ENCODE data around the gene CERCAM. TPM values are rescaled to one million over a fixed set of nuclear protein-coding genes. Genes with fewer than 3 reads are reported as not detected.

CERCAM gene, protein sequence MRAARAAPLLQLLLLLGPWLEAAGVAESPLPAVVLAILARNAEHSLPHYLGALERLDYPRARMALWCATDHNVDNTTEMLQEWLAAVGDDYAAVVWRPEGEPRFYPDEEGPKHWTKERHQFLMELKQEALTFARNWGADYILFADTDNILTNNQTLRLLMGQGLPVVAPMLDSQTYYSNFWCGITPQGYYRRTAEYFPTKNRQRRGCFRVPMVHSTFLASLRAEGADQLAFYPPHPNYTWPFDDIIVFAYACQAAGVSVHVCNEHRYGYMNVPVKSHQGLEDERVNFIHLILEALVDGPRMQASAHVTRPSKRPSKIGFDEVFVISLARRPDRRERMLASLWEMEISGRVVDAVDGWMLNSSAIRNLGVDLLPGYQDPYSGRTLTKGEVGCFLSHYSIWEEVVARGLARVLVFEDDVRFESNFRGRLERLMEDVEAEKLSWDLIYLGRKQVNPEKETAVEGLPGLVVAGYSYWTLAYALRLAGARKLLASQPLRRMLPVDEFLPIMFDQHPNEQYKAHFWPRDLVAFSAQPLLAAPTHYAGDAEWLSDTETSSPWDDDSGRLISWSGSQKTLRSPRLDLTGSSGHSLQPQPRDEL
- polyA plus RNA-seq (2013, experiment 1 of 2) = 34.4 TPM
- polyA plus RNA-seq (2013, experiment 2 of 2) = 27.4 TPM

DNA sequence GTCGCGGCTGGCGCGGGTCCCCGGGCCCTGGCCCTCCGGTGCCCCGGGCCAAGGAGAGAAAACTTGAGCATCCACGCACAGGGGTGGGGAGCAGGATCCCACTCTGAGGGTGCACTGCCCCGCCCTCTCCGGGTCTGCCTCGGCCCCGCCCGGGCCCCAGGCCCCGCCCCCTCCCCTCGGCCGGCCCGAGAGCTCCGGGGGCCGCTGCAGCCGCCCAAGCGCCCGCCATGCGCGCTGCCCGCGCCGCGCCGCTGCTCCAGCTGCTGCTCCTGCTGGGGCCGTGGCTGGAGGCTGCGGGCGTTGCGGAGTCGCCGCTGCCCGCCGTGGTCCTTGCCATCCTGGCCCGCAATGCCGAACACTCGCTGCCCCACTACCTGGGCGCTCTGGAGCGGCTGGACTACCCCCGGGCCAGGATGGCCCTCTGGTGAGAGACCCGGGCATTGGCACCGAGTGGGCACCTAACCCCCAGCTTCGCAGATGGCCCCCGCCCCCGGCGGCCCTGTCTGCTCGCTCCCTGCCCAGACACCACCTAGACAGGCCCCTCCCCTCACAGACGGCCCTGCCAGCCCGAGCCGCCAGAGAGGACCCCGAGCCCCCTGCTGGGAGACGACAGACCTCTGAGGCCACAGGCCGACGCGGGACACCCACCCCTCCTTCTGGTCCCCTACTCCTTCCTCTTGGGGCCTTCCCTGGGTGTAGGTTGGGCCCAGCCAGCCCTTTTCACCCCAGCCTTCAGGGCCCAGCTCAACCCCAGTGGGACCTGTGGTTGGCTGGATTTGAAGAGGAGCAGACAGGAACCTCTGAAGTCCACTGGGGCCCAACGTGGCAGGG is at the start of gene CERCAM:
CERCAM (plus strand) TSS at position 207 of the 831 bp plus-strand sequence; CDS start at position 228, 21 bp downstream.
- Histone ChIP-seq H3K36me3 (ENCODE audit: control insufficient read depth, insufficient read depth, low read length) (peaks cover 7% of the 10 kb centered on the region), H3K9me3 (ENCODE audit: control insufficient read depth, low read length) (no peaks in the 10 kb centered on the region), H3K4me1 (ENCODE audit: control insufficient read depth, insufficient read depth, low read length, poor library complexity, severe bottlenecking) (peaks cover 10% of the 10 kb centered on the region), H3K4me3 (ENCODE audit: extremely low read depth, insufficient read depth, low read length, poor library complexity, severe bottlenecking) (peak within 1 kb of the TSS; percentile 83), H3K27ac (ENCODE audit: low read depth, low read length, severe bottlenecking) (no peak within 1 kb of the TSS)
- WGBS, 2 experiments (ENCODE audit: insufficient coverage in 2 of 2) = 0 to 1% methylated on average over 18 to 37 of the region's 59 CpGs

DNA sequence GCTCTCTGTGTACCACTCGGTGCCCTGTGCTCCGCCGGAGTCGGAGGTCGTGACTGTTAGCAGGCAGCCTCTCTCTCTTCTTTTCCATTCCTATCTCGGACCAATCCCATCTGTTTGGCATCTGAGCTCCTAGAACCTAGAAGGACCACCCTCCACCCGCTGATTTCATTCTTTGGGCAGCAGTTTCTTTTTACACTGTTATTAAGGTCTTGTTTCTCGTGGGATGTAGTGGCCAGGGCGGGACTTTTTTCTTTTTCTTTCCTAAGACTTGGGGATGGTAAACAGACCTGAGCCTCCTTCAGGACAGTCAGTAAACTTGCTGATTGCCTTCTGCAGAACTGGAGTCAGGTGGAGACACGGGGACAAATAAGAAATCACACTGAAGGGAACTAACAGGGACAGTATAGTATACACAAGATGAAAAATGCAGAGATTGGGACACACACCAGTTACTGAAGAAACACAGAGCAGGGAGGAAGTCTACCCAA is 49.0 kb upstream of the CERCAM start:
- no peaks in the 10 kb centered on the region for H3K9me3 ChIP-seq (ENCODE audit: control insufficient read depth, low read length)
- H3K36me3 ChIP-seq (ENCODE audit: control insufficient read depth, insufficient read depth, low read length) = peaks cover 20% of the 10 kb centered on the region
- peak overlapping the region; percentile 89 for H3K4me3 ChIP-seq (ENCODE audit: extremely low read depth, insufficient read depth, low read length, poor library complexity, severe bottlenecking)
- H3K4me1 ChIP-seq (ENCODE audit: control insufficient read depth, insufficient read depth, low read length, poor library complexity, severe bottlenecking) = peaks cover 13% of the 10 kb centered on the region
- peak overlapping the region; percentile 84 for H3K27ac ChIP-seq (ENCODE audit: low read depth, low read length, severe bottlenecking)
- 0% methylated on average over 6 to 9 of the region's 10 CpGs for WGBS, 2 experiments (ENCODE audit: insufficient coverage in 2 of 2)

DNA sequence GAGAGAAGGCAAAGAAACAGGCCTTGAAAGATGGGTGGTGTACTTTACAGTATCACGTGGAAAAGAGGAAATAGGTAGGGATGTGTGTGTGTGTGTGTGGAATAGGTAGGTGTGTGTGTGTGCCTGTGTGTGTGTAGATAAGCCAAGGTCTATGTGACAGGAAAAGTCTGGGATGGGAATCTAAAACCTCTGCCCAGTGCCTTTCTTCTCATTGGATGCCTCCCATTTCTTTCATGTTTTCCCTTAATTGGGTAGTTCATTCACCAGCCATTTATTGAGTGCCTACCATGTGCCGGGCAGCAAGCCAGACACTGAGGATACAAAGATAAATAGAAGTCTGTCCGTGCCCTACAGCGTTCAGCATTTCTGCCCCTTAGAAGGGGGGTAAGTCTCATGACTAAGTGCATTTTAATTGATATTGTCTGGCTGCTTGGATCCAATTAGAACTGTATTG is 48.4 kb upstream of the CERCAM start:
- no peaks in the 10 kb centered on the region for H3K9me3 ChIP-seq (ENCODE audit: control insufficient read depth, low read length)
- H3K27ac ChIP-seq (ENCODE audit: low read depth, low read length, severe bottlenecking) = no peak overlapping the region
- WGBS, 2 experiments (ENCODE audit: insufficient coverage in 2 of 2) = 82% methylated on average over 3 to 4 of the region's 4 CpGs
- H3K4me1 ChIP-seq (ENCODE audit: control insufficient read depth, insufficient read depth, low read length, poor library complexity, severe bottlenecking) = peaks cover 13% of the 10 kb centered on the region
- H3K36me3 ChIP-seq (ENCODE audit: control insufficient read depth, insufficient read depth, low read length) = peaks cover 25% of the 10 kb centered on the region
- peak overlapping the region; percentile 89 for H3K4me3 ChIP-seq (ENCODE audit: extremely low read depth, insufficient read depth, low read length, poor library complexity, severe bottlenecking)

DNA sequence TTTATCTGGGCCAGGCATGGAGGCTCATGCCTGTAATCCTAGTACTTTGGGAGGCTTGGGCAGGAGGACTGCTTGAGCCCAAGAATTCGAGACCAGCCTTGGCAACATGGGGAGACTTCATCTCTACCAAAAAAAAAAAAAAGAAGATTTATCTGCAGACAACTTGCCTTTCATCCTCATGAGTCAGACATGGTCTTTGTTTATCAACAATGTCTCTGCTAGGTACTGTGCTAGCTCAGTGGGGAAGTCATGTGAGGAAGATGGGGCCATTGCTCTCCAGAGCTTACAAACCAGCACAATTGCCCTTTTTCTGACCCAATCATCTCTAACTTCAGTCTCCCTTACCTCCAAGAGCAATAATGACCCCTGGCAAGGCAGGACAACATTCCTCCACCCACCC is 47.9 kb upstream of the CERCAM start:
- H3K4me3 ChIP-seq (ENCODE audit: extremely low read depth, insufficient read depth, low read length, poor library complexity, severe bottlenecking) = peak overlapping the region; percentile 89
- WGBS, 2 experiments (ENCODE audit: insufficient coverage in 2 of 2) = no CpG with 5 or more reads among the region's 1 CpG
- peaks cover 13% of the 10 kb centered on the region for H3K4me1 ChIP-seq (ENCODE audit: control insufficient read depth, insufficient read depth, low read length, poor library complexity, severe bottlenecking)
- no peak overlapping the region for H3K27ac ChIP-seq (ENCODE audit: low read depth, low read length, severe bottlenecking)
- H3K9me3 ChIP-seq (ENCODE audit: control insufficient read depth, low read length) = no peaks in the 10 kb centered on the region
- peaks cover 29% of the 10 kb centered on the region for H3K36me3 ChIP-seq (ENCODE audit: control insufficient read depth, insufficient read depth, low read length)

DNA sequence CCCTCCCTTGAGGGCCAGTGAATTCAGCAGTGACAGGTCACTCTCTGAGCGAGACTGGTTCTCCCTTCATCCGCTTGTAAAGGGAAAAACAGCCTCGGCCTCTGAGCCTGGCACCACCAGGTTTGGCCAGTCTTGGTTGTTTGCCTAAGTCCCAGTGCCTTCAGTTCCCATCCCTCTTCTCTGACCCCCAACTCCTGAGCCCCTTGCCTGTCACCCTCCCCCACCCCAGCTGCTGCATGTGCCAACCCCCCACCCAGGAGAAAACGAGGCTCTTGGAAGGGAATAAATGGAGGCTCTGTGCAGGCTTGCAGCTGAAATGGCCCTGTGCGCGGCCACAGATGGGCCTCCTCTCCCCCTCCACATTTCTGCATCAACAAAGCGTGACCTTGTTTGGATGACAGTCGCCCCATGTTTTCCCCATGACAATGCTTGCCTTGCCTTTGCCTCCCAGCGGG is 46.4 kb upstream of the CERCAM start:
- H3K27ac ChIP-seq (ENCODE audit: low read depth, low read length, severe bottlenecking) = no peak overlapping the region
- peaks cover 13% of the 10 kb centered on the region for H3K4me1 ChIP-seq (ENCODE audit: control insufficient read depth, insufficient read depth, low read length, poor library complexity, severe bottlenecking)
- H3K9me3 ChIP-seq (ENCODE audit: control insufficient read depth, low read length) = no peaks in the 10 kb centered on the region
- peaks cover 43% of the 10 kb centered on the region for H3K36me3 ChIP-seq (ENCODE audit: control insufficient read depth, insufficient read depth, low read length)
- WGBS, 2 experiments (ENCODE audit: insufficient coverage in 2 of 2) = 88 to 96% methylated on average over 5 to 7 of the region's 9 CpGs
- H3K4me3 ChIP-seq (ENCODE audit: extremely low read depth, insufficient read depth, low read length, poor library complexity, severe bottlenecking) = no peak overlapping the region

DNA sequence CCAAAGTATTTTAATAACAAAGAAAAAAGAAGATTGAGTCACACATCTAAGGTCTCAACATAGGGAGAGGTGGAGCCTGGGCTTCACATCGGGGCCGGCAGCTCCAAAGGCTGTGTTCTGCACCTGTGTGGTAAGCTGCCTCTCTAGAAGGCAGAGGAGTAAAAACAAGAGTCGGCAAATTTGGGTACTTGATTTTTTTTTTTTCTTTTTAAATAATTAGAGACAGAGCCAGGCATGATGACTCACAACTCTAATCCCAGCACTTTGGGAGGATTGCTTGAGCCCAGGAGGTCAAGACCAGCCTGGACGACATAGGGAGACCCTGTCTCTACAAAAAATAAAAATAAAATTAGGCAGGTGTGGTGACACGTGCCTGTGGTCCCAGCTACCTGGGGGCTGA is 44.8 kb upstream of the CERCAM start:
- H3K36me3 ChIP-seq (ENCODE audit: control insufficient read depth, insufficient read depth, low read length) = peaks cover 55% of the 10 kb centered on the region
- no peak overlapping the region for H3K27ac ChIP-seq (ENCODE audit: low read depth, low read length, severe bottlenecking)
- peaks cover 9% of the 10 kb centered on the region for H3K4me1 ChIP-seq (ENCODE audit: control insufficient read depth, insufficient read depth, low read length, poor library complexity, severe bottlenecking)
- 81 to 82% methylated on average over 3 to 4 of the region's 5 CpGs for WGBS, 2 experiments (ENCODE audit: insufficient coverage in 2 of 2)
- H3K9me3 ChIP-seq (ENCODE audit: control insufficient read depth, low read length) = no peaks in the 10 kb centered on the region
- H3K4me3 ChIP-seq (ENCODE audit: extremely low read depth, insufficient read depth, low read length, poor library complexity, severe bottlenecking) = no peak overlapping the region

DNA sequence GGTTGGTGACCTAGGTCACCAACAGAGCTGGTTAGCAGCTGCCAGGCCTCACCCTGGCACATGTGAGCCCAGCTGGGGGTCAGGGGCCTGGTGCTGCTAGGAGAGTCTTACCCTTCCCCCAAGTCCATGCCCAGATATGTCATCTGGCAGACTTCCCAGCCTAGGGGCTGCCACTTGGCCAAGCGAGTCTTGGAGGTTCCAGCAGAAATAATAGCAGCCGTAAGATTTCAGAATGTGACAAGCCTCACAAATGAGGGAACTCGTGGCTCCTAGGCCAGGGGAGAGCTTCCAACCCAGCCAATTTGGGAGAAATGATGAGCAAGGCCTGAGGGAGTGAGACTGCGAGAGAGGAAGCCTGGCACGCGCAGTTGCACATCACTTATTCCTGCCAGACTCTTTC is 38.4 kb upstream of the CERCAM start:
- no peaks in the 10 kb centered on the region for H3K4me1 ChIP-seq (ENCODE audit: control insufficient read depth, insufficient read depth, low read length, poor library complexity, severe bottlenecking)
- no peak overlapping the region for H3K4me3 ChIP-seq (ENCODE audit: extremely low read depth, insufficient read depth, low read length, poor library complexity, severe bottlenecking)
- 66 to 86% methylated on average over 3 of the region's 6 CpGs for WGBS, 2 experiments (ENCODE audit: insufficient coverage in 2 of 2)
- peaks cover 80% of the 10 kb centered on the region for H3K36me3 ChIP-seq (ENCODE audit: control insufficient read depth, insufficient read depth, low read length)
- H3K27ac ChIP-seq (ENCODE audit: low read depth, low read length, severe bottlenecking) = peak overlapping the region; percentile 29
- H3K9me3 ChIP-seq (ENCODE audit: control insufficient read depth, low read length) = no peaks in the 10 kb centered on the region

DNA sequence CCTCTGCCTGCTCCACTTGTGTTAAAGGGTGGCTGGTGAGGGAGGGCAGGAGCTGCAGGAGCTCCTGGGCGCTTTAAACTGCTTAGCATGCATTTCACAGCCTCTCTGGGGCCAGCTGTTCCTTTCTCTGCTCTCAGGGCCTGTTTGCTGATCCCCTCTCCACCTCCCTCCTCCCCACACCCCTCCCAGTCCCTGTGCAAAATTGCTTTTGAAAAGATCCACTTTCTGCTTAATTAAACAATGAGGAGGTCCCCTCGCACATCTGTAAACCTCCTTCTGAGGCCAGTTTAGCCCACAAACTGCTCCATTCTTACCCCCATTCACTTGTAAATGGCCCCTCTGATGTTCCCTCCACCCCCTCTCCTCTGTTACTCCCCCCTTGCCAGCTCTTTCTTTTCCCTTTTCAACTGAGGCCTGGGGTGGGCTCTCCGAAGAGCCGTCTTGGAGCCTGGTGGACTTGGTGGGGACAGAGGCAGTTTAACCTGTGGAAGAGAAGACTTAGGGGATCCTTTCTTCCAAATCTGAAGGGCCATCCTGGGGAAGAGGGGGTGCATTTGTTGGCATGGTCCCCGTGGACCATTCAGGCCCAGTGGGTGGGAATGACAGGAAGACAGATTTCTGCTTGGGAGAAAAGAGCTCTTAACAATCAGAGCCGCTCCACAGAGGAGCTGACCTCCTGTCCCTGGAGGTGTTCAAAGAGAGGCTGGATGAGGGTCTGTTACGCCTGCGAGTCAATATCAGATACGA is 37.5 kb upstream of the CERCAM start:
- Histone ChIP-seq H3K9me3 (ENCODE audit: control insufficient read depth, low read length) (no peaks in the 10 kb centered on the region), H3K4me3 (ENCODE audit: extremely low read depth, insufficient read depth, low read length, poor library complexity, severe bottlenecking) (no peak overlapping the region), H3K36me3 (ENCODE audit: control insufficient read depth, insufficient read depth, low read length) (peaks cover 77% of the 10 kb centered on the region), H3K27ac (ENCODE audit: low read depth, low read length, severe bottlenecking) (peak overlapping the region; percentile 62), H3K4me1 (ENCODE audit: control insufficient read depth, insufficient read depth, low read length, poor library complexity, severe bottlenecking) (no peaks in the 10 kb centered on the region)
- 51 to 56% methylated on average over 6 to 7 of the region's 9 CpGs for WGBS, 2 experiments (ENCODE audit: insufficient coverage in 2 of 2)

DNA sequence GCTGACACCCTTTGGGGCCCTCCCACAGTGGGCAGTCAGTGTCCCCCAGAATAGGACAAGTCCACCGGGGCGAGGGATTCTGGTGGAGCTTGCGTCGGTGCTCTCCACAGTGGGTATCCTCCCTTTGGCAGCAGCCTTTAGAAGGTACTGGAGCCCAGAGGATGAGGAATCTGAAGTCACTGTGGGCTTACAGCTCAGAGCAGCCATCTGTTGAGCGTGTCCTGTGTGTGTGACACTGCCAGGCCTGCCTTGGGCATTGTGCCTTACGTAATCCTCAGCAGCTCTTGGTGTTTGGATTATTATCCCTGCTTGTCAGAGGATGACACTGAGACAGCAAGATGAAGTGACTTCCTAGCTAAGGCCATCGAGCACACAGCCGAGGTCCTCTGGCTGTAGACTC is 36.9 kb upstream of the CERCAM start:
- Histone ChIP-seq H3K27ac (ENCODE audit: low read depth, low read length, severe bottlenecking) (no peak overlapping the region), H3K36me3 (ENCODE audit: control insufficient read depth, insufficient read depth, low read length) (peaks cover 78% of the 10 kb centered on the region), H3K9me3 (ENCODE audit: control insufficient read depth, low read length) (no peaks in the 10 kb centered on the region), H3K4me1 (ENCODE audit: control insufficient read depth, insufficient read depth, low read length, poor library complexity, severe bottlenecking) (no peaks in the 10 kb centered on the region), H3K4me3 (ENCODE audit: extremely low read depth, insufficient read depth, low read length, poor library complexity, severe bottlenecking) (no peak overlapping the region)
- WGBS, 2 experiments (ENCODE audit: insufficient coverage in 2 of 2) = 73 to 77% methylated on average over 5 to 8 of the region's 8 CpGs

Data from mesodermal cell (in vitro differentiated cells).